ENCODE results near the gene SEMG2.
A peak's percentile ranks its signal among the peaks of the same experiment; 100 is the strongest.

The SEMG2 gene

GRCh38 chr20:45230631-45231030 lies 9.5 kb downstream of the SEMG2 start:
- no peak for DNase-seq (ENCODE audit: low spot score)

- DNase-seq (ENCODE audit: low spot score) = no peak
These were observed 14.8 kb downstream of the SEMG2 start for GRCh38 chr20:45235995-45236394.

GRCh38 chr20:45238139-45238538 lies 17.0 kb downstream of the SEMG2 start:
- no peak for DNase-seq (ENCODE audit: low spot score)

GRCh38 chr20:45246109-45246508 lies 24.9 kb downstream of the SEMG2 start:
- DNase-seq (ENCODE audit: low spot score) = no peak

- no peak for DNase-seq (ENCODE audit: low spot score)
These were observed 26.7 kb downstream of the SEMG2 start for GRCh38 chr20:45247865-45248264.

GRCh38 chr20:45248609-45249008 lies 27.4 kb downstream of the SEMG2 start:
- no peak for DNase-seq (ENCODE audit: low spot score)

GRCh38 chr20:45251884-45252560 lies 30.8 kb downstream of the SEMG2 start:
- no peak for DNase-seq (ENCODE audit: low spot score)

- DNase-seq (ENCODE audit: low spot score) = no peak
These were observed 32.1 kb downstream of the SEMG2 start for GRCh38 chr20:45253261-45253660.

- DNase-seq (ENCODE audit: low spot score) = peak; percentile 57
These were observed 33.5 kb downstream of the SEMG2 start, which contains the start of gene SLPI for GRCh38 chr20:45254383-45255262. Gene SLPI (minus strand): TSS chr20:45254564. CDS start chr20:45254543, 21 bp downstream.

GRCh38 chr20:45257161-45257560 lies 36.0 kb downstream of the SEMG2 start:
- no peak for DNase-seq (ENCODE audit: low spot score)

- DNase-seq (ENCODE audit: low spot score) = no peak
These were observed 36.5 kb downstream of the SEMG2 start for GRCh38 chr20:45257711-45258110.

- DNase-seq (ENCODE audit: low spot score) = no peak
These were observed 37.1 kb downstream of the SEMG2 start for GRCh38 chr20:45258259-45258658.

GRCh38 chr20:45258664-45259063 lies 37.5 kb downstream of the SEMG2 start:
- no peak for DNase-seq (ENCODE audit: low spot score)

- DNase-seq (ENCODE audit: low spot score) = no peak
These were observed 42.5 kb downstream of the SEMG2 start for GRCh38 chr20:45263556-45264266.

GRCh38 chr20:45266977-45267376 lies 45.8 kb downstream of the SEMG2 start:
- no peak for DNase-seq (ENCODE audit: low spot score)

GRCh38 chr20:45268531-45268930 lies 47.4 kb downstream of the SEMG2 start:
- no peak for DNase-seq (ENCODE audit: low spot score)

- DNase-seq (ENCODE audit: low spot score) = no peak
These were observed 47.9 kb downstream of the SEMG2 start for GRCh38 chr20:45269056-45269455.

- no peak for DNase-seq (ENCODE audit: low spot score)
These were observed 48.6 kb downstream of the SEMG2 start for GRCh38 chr20:45269754-45270270.
